Measurements from ENCODE around the gene CLTB.

CLTB gene

DNA sequence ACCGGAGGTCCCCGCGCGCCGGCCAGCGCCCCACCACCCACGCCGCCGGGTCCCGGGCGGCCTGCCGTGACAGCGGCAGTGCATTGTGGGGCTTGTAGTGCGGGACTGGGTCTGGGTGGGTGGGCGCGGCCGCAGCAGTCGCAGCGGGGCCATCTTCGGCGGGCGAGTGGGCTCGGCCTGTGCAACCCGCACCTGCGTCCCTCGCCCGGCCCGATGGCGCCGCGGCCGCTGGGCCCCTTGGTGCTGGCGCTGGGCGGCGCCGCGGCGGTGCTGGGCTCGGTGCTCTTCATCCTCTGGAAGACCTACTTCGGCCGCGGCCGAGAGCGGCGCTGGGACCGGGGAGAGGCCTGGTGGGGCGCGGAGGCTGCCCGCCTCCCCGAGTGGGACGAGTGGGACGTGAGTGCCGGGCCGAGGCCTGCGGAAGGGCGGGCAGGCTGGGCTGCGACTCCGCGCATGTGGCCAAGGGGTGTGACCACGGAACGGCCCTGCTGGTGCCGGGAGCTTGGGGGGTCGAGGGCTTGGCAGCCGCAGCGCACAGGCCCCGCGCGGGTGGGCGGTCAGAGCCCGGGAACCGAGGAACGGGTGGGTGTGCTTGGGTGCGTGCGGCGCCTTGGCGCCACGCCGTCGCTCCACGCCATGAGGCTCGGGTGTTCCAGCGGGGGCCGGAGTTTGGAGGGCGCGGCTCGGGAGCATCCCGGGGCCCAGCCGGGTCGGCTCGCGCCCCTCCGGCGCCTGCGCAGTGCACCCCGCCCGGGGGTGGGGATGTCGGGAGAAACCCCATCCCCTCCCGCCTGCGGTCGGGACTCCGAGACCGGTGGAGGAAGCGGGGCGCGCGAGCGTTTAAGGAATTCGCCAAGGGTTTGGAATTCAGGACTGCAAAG, 50.7 kb downstream of the CLTB start, which contains the start of gene ARL10:
Gene ARL10 (plus strand): TSS at position 137 of the 881 bp plus-strand sequence. CDS start 77 bp downstream, at position 214.
- Histone ChIP-seq H3K79me2 (ENCODE audit: control insufficient read depth, insufficient read depth, low read length, unreplicated experiment) (peaks cover 23% of the 10 kb centered on the region), H3K36me3 (ENCODE audit: insufficient read depth, low read length) (peaks cover 5% of the 10 kb centered on the region; the same call in 1 of the 2 replicates), H3K4me1 (ENCODE audit: control insufficient read depth, insufficient read depth, low read length, unreplicated experiment) (peaks cover 11% of the 10 kb centered on the region), H2AFZ (ENCODE audit: low read length, unreplicated experiment) (peak within 1 kb of the TSS; percentile 94), H3K4me3 (ENCODE audit: low read depth, low read length) (peak within 1 kb of the TSS; percentile 93), H3K27ac (ENCODE audit: low read depth, low read length) (peak within 1 kb of the TSS; percentile 49), H3K27me3 (ENCODE audit: insufficient read depth, low read length) (no peaks in the 10 kb centered on the region)

DNA sequence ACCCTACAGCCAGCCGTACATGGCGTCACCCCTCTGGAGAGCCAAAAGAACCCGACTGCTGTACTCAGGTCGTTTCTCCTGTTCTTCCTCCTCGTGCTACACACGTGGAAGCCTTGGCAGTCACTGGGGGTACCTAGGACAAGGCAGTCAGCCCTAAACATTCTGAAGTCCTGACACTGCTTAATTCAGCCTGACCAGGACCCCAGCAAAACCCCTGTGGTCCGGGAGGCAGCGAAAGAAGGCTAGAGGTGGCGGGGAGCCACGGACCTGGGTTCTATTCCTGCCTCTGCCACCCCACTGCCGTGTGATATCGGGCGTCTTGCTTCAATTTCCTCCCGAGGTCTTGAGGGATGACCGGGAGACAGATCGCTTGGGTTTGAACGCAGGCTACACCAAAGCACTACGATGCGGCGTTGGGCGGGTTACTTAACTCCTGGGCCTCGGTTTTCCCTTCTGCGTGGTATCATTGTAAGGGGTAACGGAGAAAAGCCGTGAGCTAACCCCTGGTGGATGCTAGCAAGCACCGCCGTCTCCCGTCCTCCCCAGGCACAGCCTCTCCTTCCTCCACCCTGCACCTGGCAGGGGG, 51.5 kb downstream of the CLTB start:
- peaks cover 29% of the 10 kb centered on the region for H3K79me2 ChIP-seq (ENCODE audit: control insufficient read depth, insufficient read depth, low read length, unreplicated experiment)
- H3K4me1 ChIP-seq (ENCODE audit: control insufficient read depth, insufficient read depth, low read length, unreplicated experiment): peaks cover 11% of the 10 kb centered on the region
- peaks cover under 1% of the 10 kb centered on the region; the same call in 1 of the 2 replicates for H3K36me3 ChIP-seq (ENCODE audit: insufficient read depth, low read length)
- H2AFZ ChIP-seq (ENCODE audit: low read length, unreplicated experiment): peak overlapping the region; percentile 94
- H3K4me3 ChIP-seq (ENCODE audit: low read depth, low read length): peak overlapping the region; percentile 93
- no peak overlapping the region for H3K27ac ChIP-seq (ENCODE audit: low read depth, low read length)
- H3K27me3 ChIP-seq (ENCODE audit: insufficient read depth, low read length): no peaks in the 10 kb centered on the region

DNA sequence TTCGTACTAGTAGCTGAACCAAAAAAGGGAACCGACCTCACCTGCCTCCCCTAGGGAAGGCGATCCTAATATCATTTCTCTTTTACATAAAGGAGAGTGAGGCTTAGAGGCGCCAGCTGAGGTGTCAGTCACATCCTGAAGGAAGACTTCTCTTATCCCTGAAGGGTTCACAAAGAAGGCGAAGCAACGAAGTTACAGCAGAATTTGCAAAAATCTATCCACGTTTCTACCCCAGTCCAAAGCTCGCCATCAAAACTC, 54.2 kb downstream of the CLTB start:
- H3K4me3 ChIP-seq (ENCODE audit: low read depth, low read length): peak overlapping the region; percentile 94
- H3K27ac ChIP-seq (ENCODE audit: low read depth, low read length): no peak overlapping the region
- peaks cover 8% of the 10 kb centered on the region for H3K36me3 ChIP-seq (ENCODE audit: insufficient read depth, low read length)
- peaks cover 6% of the 10 kb centered on the region for H3K4me1 ChIP-seq (ENCODE audit: control insufficient read depth, insufficient read depth, low read length, unreplicated experiment)
- H2AFZ ChIP-seq (ENCODE audit: low read length, unreplicated experiment): peak overlapping the region; percentile 11
- no peaks in the 10 kb centered on the region for H3K27me3 ChIP-seq (ENCODE audit: insufficient read depth, low read length)
- peaks cover 44% of the 10 kb centered on the region for H3K79me2 ChIP-seq (ENCODE audit: control insufficient read depth, insufficient read depth, low read length, unreplicated experiment)

DNA sequence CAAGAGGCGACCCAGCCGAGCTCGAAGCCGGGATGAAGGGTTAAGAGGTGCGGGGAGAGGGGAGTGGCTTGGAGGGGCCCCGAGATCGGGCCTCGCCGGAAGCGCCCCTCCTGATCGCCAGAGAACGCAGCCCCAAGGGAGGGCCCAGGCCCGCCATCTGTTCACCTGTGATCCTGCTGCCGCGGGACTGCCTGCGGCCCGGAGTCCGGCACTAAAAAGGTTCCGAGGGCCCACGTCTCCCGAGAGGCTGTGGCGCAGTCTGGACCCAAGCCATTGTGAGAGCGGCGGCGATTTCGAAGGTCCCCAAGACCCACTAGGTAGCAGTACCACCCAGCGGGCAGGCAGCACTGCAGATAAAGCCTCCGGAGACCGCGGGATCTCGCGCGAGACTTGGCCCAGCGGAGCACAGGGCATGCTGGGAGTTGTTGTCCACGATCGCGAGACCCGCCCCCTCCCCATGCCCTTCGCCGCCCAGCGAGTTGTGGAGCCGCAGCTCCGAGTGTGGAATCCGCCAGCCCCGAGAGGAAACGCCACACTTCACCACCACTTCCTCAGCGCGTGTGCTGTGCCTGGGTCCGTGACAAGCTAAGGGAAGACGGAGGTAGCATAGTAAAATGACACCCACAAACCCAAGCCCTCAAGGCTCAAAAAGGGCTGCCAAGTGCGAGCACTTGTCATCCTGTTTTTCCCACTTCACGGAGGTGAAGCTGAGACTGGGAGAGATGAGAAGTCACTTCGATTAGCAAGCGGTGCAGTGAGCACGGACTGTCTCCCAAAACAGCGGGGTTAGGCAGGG, 54.7 kb downstream of the CLTB start, which contains the start of gene KIAA1191:
Gene KIAA1191 (minus strand): TSS at position 328 of the 796 bp plus-strand sequence. CDS start 2,256 bp downstream, outside the sequence.
- H3K36me3 ChIP-seq (ENCODE audit: insufficient read depth, low read length): peaks cover 8% of the 10 kb centered on the region
- H3K4me3 ChIP-seq (ENCODE audit: low read depth, low read length): peak within 1 kb of the TSS; percentile 94
- no peaks in the 10 kb centered on the region for H3K27me3 ChIP-seq (ENCODE audit: insufficient read depth, low read length)
- peak within 1 kb of the TSS; percentile 82 for H2AFZ ChIP-seq (ENCODE audit: low read length, unreplicated experiment)
- H3K4me1 ChIP-seq (ENCODE audit: control insufficient read depth, insufficient read depth, low read length, unreplicated experiment): peaks cover 5% of the 10 kb centered on the region
- H3K79me2 ChIP-seq (ENCODE audit: control insufficient read depth, insufficient read depth, low read length, unreplicated experiment): peaks cover 40% of the 10 kb centered on the region
- no peak within 1 kb of the TSS for H3K27ac ChIP-seq (ENCODE audit: low read depth, low read length)

DNA sequence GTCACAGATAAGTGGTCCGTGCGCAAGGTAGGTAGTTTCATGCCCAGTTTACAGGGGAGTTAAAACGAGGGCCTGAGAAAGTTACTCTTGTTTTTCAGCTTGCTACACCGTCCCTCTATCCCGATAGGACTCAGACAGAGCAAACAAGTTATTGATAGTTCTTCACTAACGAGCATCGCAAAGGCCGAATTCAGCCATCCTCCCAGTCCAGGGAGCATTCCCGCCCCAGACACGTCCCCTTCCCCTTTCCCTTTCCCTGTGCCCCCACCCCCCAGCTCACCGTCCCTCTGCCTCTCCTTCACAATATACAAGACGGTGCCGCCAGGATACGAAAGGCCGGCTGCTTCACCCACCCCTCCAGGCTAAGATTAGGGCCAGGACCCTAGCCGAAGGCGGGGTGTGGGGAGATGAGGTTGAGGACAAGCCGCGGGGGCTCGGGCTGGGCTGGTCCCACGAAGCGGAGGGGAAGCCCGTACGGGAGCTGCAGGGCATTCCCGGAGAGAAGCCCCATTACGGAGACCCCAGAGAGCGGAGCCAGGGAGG, 55.4 kb downstream of the CLTB start:
- Histone ChIP-seq H3K27ac (ENCODE audit: low read depth, low read length) (no peak overlapping the region), H3K4me1 (ENCODE audit: control insufficient read depth, insufficient read depth, low read length, unreplicated experiment) (peaks cover 5% of the 10 kb centered on the region), H3K4me3 (ENCODE audit: low read depth, low read length) (peak overlapping the region; percentile 94), H3K36me3 (ENCODE audit: insufficient read depth, low read length) (peaks cover 8% of the 10 kb centered on the region), H3K27me3 (ENCODE audit: insufficient read depth, low read length) (no peaks in the 10 kb centered on the region), H3K79me2 (ENCODE audit: control insufficient read depth, insufficient read depth, low read length, unreplicated experiment) (peaks cover 40% of the 10 kb centered on the region), H2AFZ (ENCODE audit: low read length, unreplicated experiment) (peak overlapping the region; percentile 82)

DNA sequence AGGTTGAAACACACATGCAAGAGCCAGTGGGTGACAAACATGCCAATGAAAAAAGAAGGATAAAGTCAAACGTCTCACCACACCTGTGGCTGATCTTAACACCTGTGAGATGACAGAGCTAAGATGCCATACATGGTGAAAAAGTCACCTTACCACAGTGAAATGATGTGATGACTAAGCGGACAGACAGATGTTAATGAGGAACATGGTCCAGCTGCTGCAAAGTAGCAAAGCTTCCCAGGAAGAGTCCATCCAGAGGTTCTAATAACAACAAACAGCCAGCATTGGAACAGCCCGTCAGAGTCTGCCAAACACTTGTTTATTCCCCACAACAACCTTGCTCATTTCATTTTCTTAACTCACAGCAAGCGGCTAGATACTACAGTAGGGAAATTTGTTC, 56.7 kb downstream of the CLTB start:
- Histone ChIP-seq H3K36me3 (ENCODE audit: insufficient read depth, low read length) (peaks cover 8% of the 10 kb centered on the region), H2AFZ (ENCODE audit: low read length, unreplicated experiment) (no peak overlapping the region), H3K27ac (ENCODE audit: low read depth, low read length) (no peak overlapping the region), H3K79me2 (ENCODE audit: control insufficient read depth, insufficient read depth, low read length, unreplicated experiment) (peaks cover 51% of the 10 kb centered on the region), H3K4me3 (ENCODE audit: low read depth, low read length) (peak overlapping the region; percentile 94; the same call in 1 of the 2 replicates), H3K27me3 (ENCODE audit: insufficient read depth, low read length) (no peaks in the 10 kb centered on the region), H3K4me1 (ENCODE audit: control insufficient read depth, insufficient read depth, low read length, unreplicated experiment) (peaks cover 5% of the 10 kb centered on the region)

DNA sequence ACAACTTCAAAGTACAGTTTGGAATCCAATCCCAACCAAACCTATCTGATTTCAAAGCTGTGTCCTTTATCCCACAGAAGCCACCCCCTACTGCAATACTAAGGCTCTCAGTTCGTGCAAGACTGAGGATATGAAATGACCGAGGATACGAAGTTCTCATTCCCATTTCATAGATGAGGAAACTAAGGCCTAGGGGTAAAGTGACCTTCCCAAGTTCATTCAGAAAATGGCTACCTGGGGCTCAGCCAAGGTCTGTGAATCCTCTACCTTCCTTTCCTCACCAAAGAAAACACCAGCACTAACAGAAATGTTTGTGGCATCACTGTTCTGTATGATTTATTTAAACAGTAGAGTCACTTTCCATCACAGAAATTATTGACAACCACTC, 60.2 kb downstream of the CLTB start:
- Histone ChIP-seq H3K27me3 (ENCODE audit: insufficient read depth, low read length) (no peaks in the 10 kb centered on the region), H3K79me2 (ENCODE audit: control insufficient read depth, insufficient read depth, low read length, unreplicated experiment) (peaks cover 70% of the 10 kb centered on the region), H3K4me1 (ENCODE audit: control insufficient read depth, insufficient read depth, low read length, unreplicated experiment) (peaks cover 5% of the 10 kb centered on the region), H2AFZ (ENCODE audit: low read length, unreplicated experiment) (no peak overlapping the region), H3K27ac (ENCODE audit: low read depth, low read length) (no peak overlapping the region), H3K4me3 (ENCODE audit: low read depth, low read length) (no peak overlapping the region), H3K36me3 (ENCODE audit: insufficient read depth, low read length) (peaks cover 21% of the 10 kb centered on the region)

DNA sequence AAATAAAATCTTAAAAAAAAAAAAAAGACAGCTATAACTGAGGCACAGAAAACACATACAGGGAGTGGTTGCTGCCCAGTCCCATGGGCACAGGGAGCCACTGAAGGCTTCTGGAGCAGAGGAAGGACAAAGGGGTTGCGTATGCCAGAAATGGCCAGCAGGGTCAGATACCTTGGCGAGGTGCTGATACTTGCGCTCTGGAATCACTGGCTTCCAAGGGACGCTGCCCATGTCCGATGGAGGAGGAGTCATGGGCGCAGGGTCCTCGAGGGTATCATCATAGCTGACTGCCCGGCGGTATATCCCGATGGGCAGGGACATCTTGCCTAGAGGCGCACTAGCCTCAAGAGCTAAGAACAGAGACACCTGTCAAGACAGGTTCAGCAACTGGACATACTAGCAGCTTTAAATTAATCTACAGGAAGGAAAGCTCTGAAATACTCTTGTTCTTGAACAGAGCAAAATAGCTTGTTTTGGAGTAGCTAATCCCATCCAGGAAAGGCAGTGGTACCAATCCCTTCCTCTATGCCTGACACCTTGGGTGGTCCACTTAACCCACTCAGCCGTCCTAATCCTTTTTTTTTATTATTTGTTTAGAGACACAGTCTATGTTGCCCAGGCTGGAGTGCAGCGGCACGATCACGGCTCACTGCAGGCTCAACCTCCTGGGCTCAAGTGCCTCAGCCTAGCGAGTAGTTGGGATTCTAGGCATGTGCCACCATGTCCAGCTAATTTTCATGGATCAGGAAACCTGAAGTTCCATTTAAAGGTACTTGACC, 60.8 kb downstream of the CLTB start:
- Histone ChIP-seq H3K27ac (ENCODE audit: low read depth, low read length) (no peak overlapping the region), H3K4me1 (ENCODE audit: control insufficient read depth, insufficient read depth, low read length, unreplicated experiment) (peaks cover 5% of the 10 kb centered on the region), H2AFZ (ENCODE audit: low read length, unreplicated experiment) (no peak overlapping the region), H3K4me3 (ENCODE audit: low read depth, low read length) (no peak overlapping the region), H3K27me3 (ENCODE audit: insufficient read depth, low read length) (no peaks in the 10 kb centered on the region), H3K36me3 (ENCODE audit: insufficient read depth, low read length) (peaks cover 24% of the 10 kb centered on the region), H3K79me2 (ENCODE audit: control insufficient read depth, insufficient read depth, low read length, unreplicated experiment) (peaks cover 64% of the 10 kb centered on the region)

DNA sequence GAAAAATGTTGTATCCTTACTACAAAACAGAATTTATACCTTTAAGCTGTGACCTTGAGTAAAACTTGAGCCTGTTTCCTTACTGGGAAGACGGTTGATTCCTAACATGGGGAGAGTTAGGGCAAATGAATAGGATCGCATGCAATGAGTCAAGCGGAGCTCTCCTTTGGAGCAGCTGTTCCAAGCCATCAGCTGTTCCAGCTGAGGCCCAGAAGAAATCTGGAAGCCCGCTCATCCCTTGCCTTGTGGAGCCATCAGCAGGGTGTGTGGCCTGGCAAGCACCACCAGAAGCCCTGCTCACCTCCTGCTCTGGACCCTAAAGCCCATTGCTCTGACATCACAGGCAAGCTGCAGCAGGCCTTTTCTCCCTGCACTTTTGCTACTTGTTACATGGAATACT, 62.8 kb downstream of the CLTB start:
- H3K4me1 ChIP-seq (ENCODE audit: control insufficient read depth, insufficient read depth, low read length, unreplicated experiment): no peaks in the 10 kb centered on the region
- H2AFZ ChIP-seq (ENCODE audit: low read length, unreplicated experiment): no peak overlapping the region
- no peak overlapping the region for H3K27ac ChIP-seq (ENCODE audit: low read depth, low read length)
- H3K79me2 ChIP-seq (ENCODE audit: control insufficient read depth, insufficient read depth, low read length, unreplicated experiment): peaks cover 57% of the 10 kb centered on the region
- H3K4me3 ChIP-seq (ENCODE audit: low read depth, low read length): no peak overlapping the region
- no peaks in the 10 kb centered on the region for H3K27me3 ChIP-seq (ENCODE audit: insufficient read depth, low read length)
- peaks cover 36% of the 10 kb centered on the region for H3K36me3 ChIP-seq (ENCODE audit: insufficient read depth, low read length)

All from ACC112 (cell line).